Loucy (cell line): ENCODE results near the gene GHRHR.

Source experiments
- H2AFZ ChIP-seq: fragments of 200-600 bp; sonication (generic); 2 replicates; pipeline ENCODE4 v1.6.0; 2016; ENCODE audit warnings: antibody characterized with exemption, mild to moderate bottlenecking, low read length, moderate library complexity
- H3F3A ChIP-seq: fragments of 200-600 bp; 2 replicates; pipeline ENCODE4 v1.6.0; 2016; ENCODE audit warnings: antibody characterized with exemption, low read depth, mild to moderate bottlenecking
- H3K27me3 ChIP-seq: fragments of 200-600 bp; sonication (generic); 2 replicates; pipeline ENCODE4 v1.6.1; 2014; ENCODE audit warnings: low read length, mild to moderate bottlenecking; ENCODE audit not compliant: insufficient read depth, poor library complexity, severe bottlenecking
- H3K36me3 ChIP-seq: fragments of 200-600 bp; sonication (generic); 2 replicates; pipeline ENCODE4 v1.6.1; 2016; ENCODE audit warnings: low read length; ENCODE audit not compliant: insufficient read depth
- H3K4me1 ChIP-seq: fragments of 200-600 bp; sonication (generic); 2 replicates; pipeline ENCODE4 v1.5.1; 2014; ENCODE audit warnings: low read length, mild to moderate bottlenecking; ENCODE audit not compliant: insufficient read depth, poor library complexity, severe bottlenecking
- H3K4me2 ChIP-seq: fragments of 200-600 bp; sonication (generic); 2 replicates; pipeline ENCODE4 v1.6.0; 2014; ENCODE audit warnings: antibody characterized with exemption, low read length, low read depth, mild to moderate bottlenecking; ENCODE audit not compliant: poor library complexity, severe bottlenecking
- H3K4me3 ChIP-seq: fragments of 200-600 bp; sonication (generic); 2 replicates; pipeline ENCODE4 v1.5.1; 2014; ENCODE audit warnings: low read length, mild to moderate bottlenecking, mixed read lengths; ENCODE audit not compliant: poor library complexity, severe bottlenecking
- H3K79me2 ChIP-seq: fragments of 200-600 bp; sonication (generic); 2 replicates; pipeline ENCODE4 v1.6.1; 2014; ENCODE audit warnings: low read length; ENCODE audit not compliant: insufficient read depth
- H3K9ac ChIP-seq: fragments of 200-600 bp; sonication (generic); 2 replicates; pipeline ENCODE4 v1.6.0; 2014; ENCODE audit warnings: mild to moderate bottlenecking, low read depth, low read length, moderate library complexity; ENCODE audit not compliant: poor library complexity, severe bottlenecking
- H3K9me2 ChIP-seq: fragments of 200-600 bp; sonication (generic); replicated peaks from 2 replicates; pipeline ENCODE4 v1.6.1; 2016; ENCODE audit warnings: low read depth, low read length, mixed read lengths
- H3K9me3 ChIP-seq: fragments of 200-600 bp; sonication (generic); 2 replicates; pipeline ENCODE4 v1.6.1; 2014; ENCODE audit warnings: mild to moderate bottlenecking, antibody characterized with exemption, low read length, low read depth; ENCODE audit not compliant: insufficient read depth
- H4K20me1 ChIP-seq: fragments of 200-600 bp; sonication (generic); 2 replicates; pipeline ENCODE4 v1.6.0; 2014; ENCODE audit warnings: antibody characterized with exemption, low read length, mild to moderate bottlenecking; ENCODE audit not compliant: insufficient read depth, poor library complexity, severe bottlenecking
- EZH2phosphoT487 ChIP-seq: fragments of 200-600 bp; IDR thresholded peaks from 2 replicates; pipeline ENCODE4 v1.6.1; 2018; ENCODE audit warnings: antibody characterized with exemption, mild to moderate bottlenecking, moderate library complexity, borderline replicate concordance
- TF ChIP-seq, protein P1 (sequence below): fragments of 200-600 bp; sonication (generic); conservative IDR thresholded peaks from 2 replicates; pipeline ENCODE4 v1.5.1; 2014; ENCODE audit warnings: mild to moderate bottlenecking, antibody characterized with exemption, low read length

Gene GHRHR

DNA sequence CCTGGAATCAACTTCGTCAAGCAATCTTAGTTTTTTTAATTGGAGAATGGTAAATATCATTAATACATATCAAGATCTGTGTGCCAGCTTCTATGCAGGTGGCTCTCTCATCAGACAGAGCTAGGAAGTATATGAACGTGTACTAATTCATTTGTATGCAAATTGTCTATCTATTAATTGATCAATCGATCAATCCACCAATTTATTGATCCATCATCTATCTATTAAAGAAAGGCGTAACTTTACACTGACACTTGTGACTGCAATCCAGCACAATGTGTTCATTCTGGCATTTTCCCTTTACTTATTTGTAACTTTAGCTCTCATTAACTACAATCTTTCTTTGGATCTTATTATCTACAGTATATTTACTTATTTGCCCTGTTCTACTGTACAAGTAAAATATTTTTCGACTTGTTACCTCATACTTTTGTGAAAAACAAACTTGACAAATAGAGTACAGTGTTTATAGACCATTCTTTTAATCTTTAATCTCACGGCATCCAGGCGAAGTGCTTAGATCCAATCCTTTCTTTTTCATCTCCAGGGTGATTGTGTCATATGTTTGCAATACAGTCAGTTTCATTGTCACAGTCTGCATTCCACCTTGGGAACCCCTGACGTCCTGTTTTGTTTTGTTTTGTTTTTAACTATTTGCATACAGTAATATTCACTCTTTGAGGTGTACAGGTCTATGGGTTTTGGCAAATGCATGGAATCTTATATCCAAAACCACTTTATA lies 22.0 kb upstream of the GHRHR start:
- Histone ChIP-seq H4K20me1 (no peaks in the 10 kb centered on the region), H3K4me2 (no peak overlapping the region), H3F3A (no peaks in the 10 kb centered on the region), H3K4me1 (no peaks in the 10 kb centered on the region), H3K9ac (no peak overlapping the region), H2AFZ (no peak overlapping the region), H3K36me3 (no peaks in the 10 kb centered on the region), H3K9me2 (no peaks in the 10 kb centered on the region), H3K27me3 (no peaks in the 10 kb centered on the region), H3K4me3 (no peak overlapping the region), H3K79me2 (no peaks in the 10 kb centered on the region), H3K9me3 (no peaks in the 10 kb centered on the region)
- TF ChIP-seq, protein P1, sequence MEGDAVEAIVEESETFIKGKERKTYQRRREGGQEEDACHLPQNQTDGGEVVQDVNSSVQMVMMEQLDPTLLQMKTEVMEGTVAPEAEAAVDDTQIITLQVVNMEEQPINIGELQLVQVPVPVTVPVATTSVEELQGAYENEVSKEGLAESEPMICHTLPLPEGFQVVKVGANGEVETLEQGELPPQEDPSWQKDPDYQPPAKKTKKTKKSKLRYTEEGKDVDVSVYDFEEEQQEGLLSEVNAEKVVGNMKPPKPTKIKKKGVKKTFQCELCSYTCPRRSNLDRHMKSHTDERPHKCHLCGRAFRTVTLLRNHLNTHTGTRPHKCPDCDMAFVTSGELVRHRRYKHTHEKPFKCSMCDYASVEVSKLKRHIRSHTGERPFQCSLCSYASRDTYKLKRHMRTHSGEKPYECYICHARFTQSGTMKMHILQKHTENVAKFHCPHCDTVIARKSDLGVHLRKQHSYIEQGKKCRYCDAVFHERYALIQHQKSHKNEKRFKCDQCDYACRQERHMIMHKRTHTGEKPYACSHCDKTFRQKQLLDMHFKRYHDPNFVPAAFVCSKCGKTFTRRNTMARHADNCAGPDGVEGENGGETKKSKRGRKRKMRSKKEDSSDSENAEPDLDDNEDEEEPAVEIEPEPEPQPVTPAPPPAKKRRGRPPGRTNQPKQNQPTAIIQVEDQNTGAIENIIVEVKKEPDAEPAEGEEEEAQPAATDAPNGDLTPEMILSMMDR, result no peak
- TF ChIP-seq EZH2phosphoT487, result no peak

DNA sequence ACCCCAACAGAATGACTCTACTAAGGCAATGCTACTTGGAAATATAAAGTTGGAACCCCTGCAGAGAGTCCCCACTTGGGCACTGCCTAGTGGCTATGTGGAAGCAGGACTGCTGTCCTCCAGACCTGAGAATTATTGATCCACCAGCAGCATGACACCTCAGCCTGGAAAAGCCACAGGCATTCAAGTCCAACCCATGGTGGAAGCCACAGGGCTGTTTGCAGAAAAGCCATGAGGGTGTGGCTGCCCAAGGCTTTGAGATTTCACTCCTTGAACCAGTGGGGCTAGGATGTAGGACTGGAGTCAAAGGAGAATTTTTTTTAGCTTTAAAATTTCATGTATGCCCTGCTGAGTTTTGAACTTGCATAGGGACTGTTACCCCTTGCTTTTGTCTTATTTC lies 13.6 kb upstream of the GHRHR start:
- no peaks in the 10 kb centered on the region for H3K36me3 ChIP-seq
- no peaks in the 10 kb centered on the region for H3K9me3 ChIP-seq
- no peaks in the 10 kb centered on the region for H3K9me2 ChIP-seq
- no peak for TF ChIP-seq EZH2phosphoT487
- TF ChIP-seq, protein P1, result no peak
- H3K9ac ChIP-seq, result no peak overlapping the region
- no peaks in the 10 kb centered on the region for H3K79me2 ChIP-seq
- H2AFZ ChIP-seq, result no peak overlapping the region
- H3K27me3 ChIP-seq, result no peaks in the 10 kb centered on the region
- no peaks in the 10 kb centered on the region for H3K4me1 ChIP-seq
- no peak overlapping the region for H3K4me2 ChIP-seq
- no peak overlapping the region for H3K4me3 ChIP-seq
- H4K20me1 ChIP-seq, result no peaks in the 10 kb centered on the region
- no peaks in the 10 kb centered on the region for H3F3A ChIP-seq

DNA sequence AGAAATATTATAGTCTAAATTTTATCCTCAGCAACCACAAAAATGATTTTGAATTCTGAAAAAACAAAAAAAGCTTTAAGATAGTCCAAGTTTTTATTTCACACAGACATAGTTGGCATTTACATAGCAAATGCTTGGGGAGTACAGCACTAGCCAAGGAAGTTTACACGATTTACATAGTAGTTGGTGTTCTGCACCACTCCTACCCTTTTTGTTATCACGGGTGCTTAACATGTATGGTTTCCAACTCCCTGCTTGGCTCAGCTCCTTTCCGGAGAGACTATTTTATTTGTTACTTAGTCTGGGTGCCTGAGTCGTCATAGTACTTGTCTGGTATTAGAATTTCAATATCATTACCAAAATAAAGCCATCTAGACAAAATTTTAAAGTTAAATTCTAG lies 8.8 kb upstream of the GHRHR start:
- Histone ChIP-seq H3K36me3 (no peaks in the 10 kb centered on the region), H3K9me2 (no peaks in the 10 kb centered on the region), H4K20me1 (no peaks in the 10 kb centered on the region), H3K9ac (no peak overlapping the region), H3K79me2 (no peaks in the 10 kb centered on the region), H3K9me3 (no peaks in the 10 kb centered on the region), H3K4me3 (no peak overlapping the region), H3K27me3 (no peaks in the 10 kb centered on the region), H3K4me1 (no peaks in the 10 kb centered on the region), H2AFZ (no peak overlapping the region), H3K4me2 (no peak overlapping the region), H3F3A (no peaks in the 10 kb centered on the region)
- TF ChIP-seq, protein P1, result no peak
- no peak for TF ChIP-seq EZH2phosphoT487
